Measurements from ENCODE around the gene KLK1.

DNA sequence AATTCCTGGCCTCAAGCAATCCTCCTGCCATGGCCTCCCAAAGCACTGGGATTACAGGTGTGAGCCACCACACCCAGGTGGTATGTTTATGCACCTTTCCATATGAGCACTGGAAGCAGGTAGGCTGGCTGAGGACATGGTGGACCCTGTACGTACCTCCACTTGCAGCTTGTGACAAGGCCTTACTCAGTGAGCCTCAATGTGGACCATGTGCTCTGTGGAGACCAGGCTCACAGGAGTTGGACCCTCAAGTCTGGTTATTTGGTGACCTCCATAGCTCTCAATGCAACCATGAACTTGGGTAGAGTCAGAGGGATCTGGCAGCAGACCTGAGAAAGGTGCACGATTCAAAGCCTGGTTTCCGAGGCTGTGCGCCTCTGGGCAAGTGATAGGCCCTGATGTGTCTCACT, 27.9 kb downstream of the KLK1 start:
- no peak for TF ChIP-seq POLR2AphosphoS5 (IDR thresholded peaks at IDR 0.05)
- no peak for TF ChIP-seq CTCF (IDR thresholded peaks at IDR 0.05 in 8 of 11, conservative IDR thresholded peaks at IDR 0.05 in 3 of 11)
